Measurements from ENCODE around the gene CTXND2.

- TF ChIP-seq BHLHE40 (IDR thresholded peaks at IDR 0.05; ENCODE audit: borderline replicate concordance) (no peak), L3MBTL2 (conservative IDR thresholded peaks at IDR 0.05) (no peak), FOXA1 (IDR thresholded peaks at IDR 0.05) (no peak), HDGF (IDR thresholded peaks at IDR 0.05; ENCODE audit: borderline replicate concordance) (no peak), SUZ12 (IDR thresholded peaks at IDR 0.05) (no peak), FOXM1 (IDR thresholded peaks at IDR 0.05; ENCODE audit: borderline replicate concordance) (no peak)
Observed at GRCh38 chr1:150944856-150945255, 57.9 kb downstream of the CTXND2 start.
